Mucosa of descending colon (tissue), 3 donors: ENCODE measurements around the gene GPR55. TPM values are rescaled to one million over a fixed set of nuclear protein-coding genes. Genes with fewer than 3 reads are reported as not detected.

Experiments
- ATAC-seq: fragments of 200-7000 bp; cut with Tn5 transposase; one replicate; pipeline ENCODE4 v1.9.1; 2020; ENCODE audit warnings: mild to moderate bottlenecking, moderate library complexity
- DNase-seq, 3 donors: peaks; one replicate each; pipeline ENCODE4 v3.0.0-alpha.2; 2020
- H3K36me3 ChIP-seq: fragments of 200-600 bp; one replicate; pipeline ENCODE4 v1.8.0; 2021; ENCODE audit warnings: low read depth, mild to moderate bottlenecking
- H3K4me1 ChIP-seq: fragments of 200-600 bp; one replicate; pipeline ENCODE4 v1.8.0; 2021; ENCODE audit warnings: low read depth, mild to moderate bottlenecking
- H3K4me3 ChIP-seq: fragments of 200-600 bp; one replicate; pipeline ENCODE4 v1.8.0; 2021; ENCODE audit warnings: mild to moderate bottlenecking
- H3K9me3 ChIP-seq: fragments of 200-600 bp; one replicate; pipeline ENCODE4 v1.8.0; 2021; ENCODE audit warnings: mild to moderate bottlenecking
- CTCF ChIP-seq: fragments of 200-600 bp; IDR thresholded peaks from one replicate; pipeline ENCODE4 v1.8.0; 2022; ENCODE audit warnings: antibody characterized with exemption, mild to moderate bottlenecking
- intact Hi-C, 2 donors: fragments of 100-400 bp; cut with DNase I in 1 of 2; cut with micrococcal nuclease in 1 of 2; formaldehyde crosslinking; loops; one replicate each; pipeline versions ENCODE4 v1.11.0 to v1.11.1; 2022; cut with DNase I, micrococcal nuclease
- total RNA-seq, 3 donors: library from RNA; stranded (reverse); fragmentation: NEBNext Ultra II Directional in 2 of 3; extraction: Animal tissue kit (Norgen Biotek cat#: 25700) in 2 of 3; gene quantifications; one replicate each; pipeline versions ENCODE4 v1.2.1 to v1.2.4, GENCODE V29; 2021 to 2023
- donor health status: DM: no; HTN: no; CAD: no; lungs with moderate emphysema.
- donor health status: DM: no; HTN: no; CAD: no.
- donor health status: DM: no; HTN: yes; CAD: no.

The GPR55 gene
- total RNA-seq, 3 donors from 2014 or later, result 0.99 to 1.1 (median 1.1) TPM

- ATAC-seq (peak; percentile 80), DNase-seq (peak; percentile 86 to 92 (median 90))
- Histone ChIP-seq H3K9me3 (no peaks in the 10 kb centered on the region), H3K4me3 (peak within 1 kb of the TSS; percentile 100), H3K36me3 (no peaks in the 10 kb centered on the region), H3K4me1 (peaks cover 40% of the 10 kb centered on the region)
- peak; percentile 75 for TF ChIP-seq CTCF
- intact Hi-C loops, result no loop called here
Observed at GRCh38 chr2:230864605-230865306, 60.3 kb downstream of the GPR55 start, which contains the start of gene ITM2C. Gene ITM2C, plus strand, starts transcription at chr2:230864942. Its CDS starts 84 bp downstream, at chr2:230865026.

- Histone ChIP-seq H3K4me3 (no peak overlapping the region), H3K36me3 (no peaks in the 10 kb centered on the region), H3K9me3 (no peaks in the 10 kb centered on the region), H3K4me1 (peaks cover 36% of the 10 kb centered on the region)
- TF ChIP-seq CTCF, result no peak
- ATAC-seq (no peak), DNase-seq (peak in 1 of 3 donors; percentile 25)
- intact Hi-C loops, result no loop called here
Observed at GRCh38 chr2:230864122-230864604, 60.9 kb downstream of the GPR55 start.

- DNase-seq, result peak in 2 of 3 donors; percentile 36
- ATAC-seq, result no peak
- H3K36me3 ChIP-seq, result no peaks in the 10 kb centered on the region
- H3K4me1 ChIP-seq, result peaks cover 30% of the 10 kb centered on the region
- H3K4me3 ChIP-seq, result no peak overlapping the region
- H3K9me3 ChIP-seq, result no peaks in the 10 kb centered on the region
- intact Hi-C loops, result no loop called here
- no peak for TF ChIP-seq CTCF
Observed at GRCh38 chr2:230863442-230864121, 61.5 kb downstream of the GPR55 start.

GRCh38 chr2:230863031-230863430, 62.0 kb downstream of the GPR55 start:
- Histone ChIP-seq H3K36me3 (no peaks in the 10 kb centered on the region), H3K9me3 (no peaks in the 10 kb centered on the region), H3K4me1 (peaks cover 25% of the 10 kb centered on the region), H3K4me3 (no peak overlapping the region)
- ATAC-seq, result no peak
- intact Hi-C loops, result no loop called here
- TF ChIP-seq CTCF, result no peak
- DNase-seq, result no peak

GRCh38 chr2:230862292-230862691, 62.8 kb downstream of the GPR55 start:
- H3K36me3 ChIP-seq, result no peaks in the 10 kb centered on the region
- no peak for TF ChIP-seq CTCF
- intact Hi-C loops, result no loop called here
- H3K4me1 ChIP-seq, result peaks cover 18% of the 10 kb centered on the region
- H3K9me3 ChIP-seq, result no peaks in the 10 kb centered on the region
- ATAC-seq, result no peak
- no peak for DNase-seq
- H3K4me3 ChIP-seq, result no peak overlapping the region
